CD4-positive, alpha-beta T cell treated with Interleukin-4 for 1 hour (primary cell): ENCODE measurements around the gene ABLIM2.

Source experiments
- DNase-seq, 2 donors: peaks; one replicate each; pipeline ENCODE4 v3.0.0-alpha.2; 2020 to 2022

ABLIM2 gene

GRCh38 chr4:8015512-8015911, 143.1 kb downstream of the ABLIM2 start:
- DNase-seq: no peak

GRCh38 chr4:8013976-8014726, 144.5 kb downstream of the ABLIM2 start:
- no peak for DNase-seq

GRCh38 chr4:8012517-8012916, 146.1 kb downstream of the ABLIM2 start:
- DNase-seq: no peak

GRCh38 chr4:8010618-8011017, 148.0 kb downstream of the ABLIM2 start:
- DNase-seq: no peak

- no peak for DNase-seq
Measured at GRCh38 chr4:8009710-8010511, 148.7 kb downstream of the ABLIM2 start.

- DNase-seq: no peak
Measured at GRCh38 chr4:8009097-8009496, 149.5 kb downstream of the ABLIM2 start.

- no peak for DNase-seq
Measured at GRCh38 chr4:8008391-8008790, 150.2 kb downstream of the ABLIM2 start.

GRCh38 chr4:8007581-8007980, 151.0 kb downstream of the ABLIM2 start:
- no peak for DNase-seq

- DNase-seq: no peak
Measured at GRCh38 chr4:8006471-8006870, 152.1 kb downstream of the ABLIM2 start.

- DNase-seq: no peak
Measured at GRCh38 chr4:8005814-8006215, 152.8 kb downstream of the ABLIM2 start.

GRCh38 chr4:8005033-8005808, 153.4 kb downstream of the ABLIM2 start:
- no peak for DNase-seq

- no peak for DNase-seq
Measured at GRCh38 chr4:8004066-8004465, 154.5 kb downstream of the ABLIM2 start.

- no peak for DNase-seq
Measured at GRCh38 chr4:8002525-8003309, 155.9 kb downstream of the ABLIM2 start.

GRCh38 chr4:8001564-8002355, 156.9 kb downstream of the ABLIM2 start:
- DNase-seq: no peak

GRCh38 chr4:8000721-8001491, 157.7 kb downstream of the ABLIM2 start:
- DNase-seq: no peak

GRCh38 chr4:8000247-8000646, 158.4 kb downstream of the ABLIM2 start:
- no peak for DNase-seq

GRCh38 chr4:7999695-8000094, 158.9 kb downstream of the ABLIM2 start:
- DNase-seq: no peak

GRCh38 chr4:7999279-7999678, 159.3 kb downstream of the ABLIM2 start:
- no peak for DNase-seq

GRCh38 chr4:7998447-7998846, 160.2 kb downstream of the ABLIM2 start:
- no peak for DNase-seq

GRCh38 chr4:7995866-7996265, 162.7 kb downstream of the ABLIM2 start:
- no peak for DNase-seq

- no peak for DNase-seq
Measured at GRCh38 chr4:7995135-7995534, 163.5 kb downstream of the ABLIM2 start.
